ENCODE results near the gene KRTAP5-2. TPM values are rescaled to one million over a fixed set of nuclear protein-coding genes. Genes with fewer than 3 reads are reported as not detected.

The KRTAP5-2 gene
- total and polyA plus RNA-seq, 9 of the 15 experiments (the other 6 are each of a cell fraction or from before 2014, with no cell fraction given), result not detected

- no peak overlapping the region; a peak in 1 of 4 replicates for H3K9ac ChIP-seq (ENCODE audit: insufficient read depth in 1 of 2, low read depth in 2 of 2, low read length in 2 of 2)
- peaks cover 9 to 44% of the 10 kb centered on the region in 2 experiments for H3K27me3 ChIP-seq (ENCODE audit: control insufficient read depth in 2 of 2, insufficient read depth in 2 of 2, low read length in 2 of 2)
- FAIRE-seq (no peak), ATAC-seq (no peak), DNase-seq (ENCODE audit: extremely low read depth in 1 of 4, low spot score in 3 of 4) (no peak)
- H3K9me3 ChIP-seq (replicated peaks; ENCODE audit: control insufficient read depth, insufficient read depth, low read depth, low read length), result no peaks in the 10 kb centered on the region
- H3K27ac ChIP-seq (ENCODE audit: extremely low read depth, low read depth, low read length), result no peak overlapping the region
- H3K79me2 ChIP-seq (ENCODE audit: control insufficient read depth, insufficient read depth, low read length), result no peaks in the 10 kb centered on the region
- no peak overlapping the region for H3K4me2 ChIP-seq (ENCODE audit: insufficient read depth, low read length)
- intact Hi-C loops (cut with micrococcal nuclease) (no loop called here), in situ Hi-C loops (cut with MboI) (no loop called here)
- H3K4me3 ChIP-seq, result no peak overlapping the region
- 0% methylated on average over 6 of the region's 7 CpGs for WGBS (ENCODE audit: insufficient coverage, low coverage, missing lambda C conversion rate)
- CTCF ChIA-PET (ENCODE audit: low intra/inter-chr PET ratio), result no interaction called here
- no peaks in the 10 kb centered on the region for H4K20me1 ChIP-seq (replicated peaks; ENCODE audit: control insufficient read depth, insufficient read depth, low read length)
- TF ChIP-seq BRF1 (IDR thresholded peaks at IDR 0.05; ENCODE audit: borderline replicate concordance, extremely low read depth, insufficient read length) (no peak), GABPA (tag; conservative IDR thresholded peaks at IDR 0.05; ENCODE audit: low read depth) (no peak), MECOM (CRISPR knock-in tag; IDR thresholded peaks at IDR 0.05) (no peak), HCFC1 (IDR thresholded peaks at IDR 0.05; ENCODE audit: low read depth, low read length) (no peak), HNRNPUL1 (IDR thresholded peaks at IDR 0.05; ENCODE audit: low read length) (no peak)
- no peaks in the 10 kb centered on the region for H3K4me1 ChIP-seq (replicated peaks in 1 of 2; ENCODE audit: control insufficient read depth in 2 of 2, insufficient read depth in 2 of 2, low read length in 2 of 2)
- BruUV-seq (replicated peaks), result no TSS peak
- no peaks in the 10 kb centered on the region for H3K36me3 ChIP-seq (ENCODE audit: control insufficient read depth, insufficient read depth, low read length)
- no peaks in the 10 kb centered on the region for H3K9me1 ChIP-seq (ENCODE audit: control insufficient read depth, insufficient read depth, low read length)
- H2AFZ ChIP-seq (ENCODE audit: low read depth, low read length), result no peak overlapping the region
- POLR2A ChIA-PET, result interaction anchor here (0.6 kb wide), 1 partner anchor 25 kb away, joined by 3 read pairs; no protein-coding TSS in a partner anchor
Measured at GRCh38 chr11:1604711-1605110, 6.6 kb upstream of the KRTAP5-2 start.

GRCh38 chr11:1604181-1604580 is 6.1 kb upstream of the KRTAP5-2 start:
- ATAC-seq (no peak), FAIRE-seq (no peak), DNase-seq (ENCODE audit: extremely low read depth in 1 of 4, low spot score in 3 of 4) (no peak)
- H3K4me1 ChIP-seq (replicated peaks in 1 of 2; ENCODE audit: control insufficient read depth in 2 of 2, insufficient read depth in 2 of 2, low read length in 2 of 2), result no peaks in the 10 kb centered on the region
- no peaks in the 10 kb centered on the region for H3K79me2 ChIP-seq (ENCODE audit: control insufficient read depth, insufficient read depth, low read length)
- intact Hi-C loops (cut with micrococcal nuclease) (no loop called here), in situ Hi-C loops (cut with MboI) (no loop called here)
- WGBS (ENCODE audit: insufficient coverage, low coverage, missing lambda C conversion rate), result 1% methylated on average over 11 of the region's 11 CpGs
- no peak overlapping the region for H2AFZ ChIP-seq (ENCODE audit: low read depth, low read length)
- H3K9ac ChIP-seq (ENCODE audit: insufficient read depth in 1 of 2, low read depth in 2 of 2, low read length in 2 of 2), result peak overlapping the region in 1 of 2 experiments; percentile 35; a peak in 1 of 4 replicates
- no peak overlapping the region for H3K27ac ChIP-seq (ENCODE audit: extremely low read depth, low read depth, low read length)
- peaks cover 9 to 44% of the 10 kb centered on the region in 2 experiments for H3K27me3 ChIP-seq (ENCODE audit: control insufficient read depth in 2 of 2, insufficient read depth in 2 of 2, low read length in 2 of 2)
- CTCF ChIA-PET (ENCODE audit: low intra/inter-chr PET ratio), result no interaction called here
- POLR2A ChIA-PET, result no interaction called here
- H3K9me3 ChIP-seq (replicated peaks; ENCODE audit: control insufficient read depth, insufficient read depth, low read depth, low read length), result no peaks in the 10 kb centered on the region
- H3K4me2 ChIP-seq (ENCODE audit: insufficient read depth, low read length), result no peak overlapping the region
- TF ChIP-seq FOXJ3 (CRISPR knock-in tag; IDR thresholded peaks at IDR 0.05), result no peak
- TF ChIP-seq ETS2 (tag; IDR thresholded peaks at IDR 0.05; ENCODE audit: borderline replicate concordance, poor library complexity, severe bottlenecking), result no peak
- BruUV-seq (replicated peaks), result no TSS peak
- H3K9me1 ChIP-seq (ENCODE audit: control insufficient read depth, insufficient read depth, low read length), result no peaks in the 10 kb centered on the region
- no peak overlapping the region for H3K4me3 ChIP-seq
- no peaks in the 10 kb centered on the region for H3K36me3 ChIP-seq (ENCODE audit: control insufficient read depth, insufficient read depth, low read length)
- H4K20me1 ChIP-seq (replicated peaks; ENCODE audit: control insufficient read depth, insufficient read depth, low read length), result no peaks in the 10 kb centered on the region

All from K562 (cell line).